Peyer's patch (tissue), 4 donors: Measurements from ENCODE around the gene TMEM135.

Experiments used
- CTCF ChIP-seq, 6 experiments: fragments of 450-650 bp in 4 of 6; fragments of 200-600 bp in 2 of 6; sonication (generic) in 1 of 6; IDR thresholded peaks; one replicate each; pipeline ENCODE4 v1.5.1; 2017 to 2019; ENCODE audit warnings: antibody characterized with exemption in 6 of 6, mild to moderate bottlenecking in 3 of 6, moderate library complexity in 1 of 6
- POLR2A ChIP-seq, 2 donors: fragments of 450-650 bp; IDR thresholded peaks; one replicate each; pipeline ENCODE4 v1.5.1; 2017; ENCODE audit warnings: antibody characterized with exemption in 2 of 2, mild to moderate bottlenecking in 2 of 2, moderate library complexity in 2 of 2

- TF ChIP-seq CTCF (IDR thresholded peaks at IDR 0.05) (no peak), POLR2A (IDR thresholded peaks at IDR 0.05) (no peak)
These were observed 242.4 kb downstream of the TMEM135 start for GRCh38 chr11:87280143-87280542.
